HG03159 (cell line): Measurements from ENCODE around the gene DNTT.

Experiments used
- ATAC-seq: cut with Tn5 transposase; IDR thresholded peaks from one replicate; pipeline ENCODE4 v1.9.1; 2021; ENCODE audit warnings: mild to moderate bottlenecking, moderate library complexity; ENCODE audit not compliant: unreplicated experiment

The DNTT gene

DNA sequence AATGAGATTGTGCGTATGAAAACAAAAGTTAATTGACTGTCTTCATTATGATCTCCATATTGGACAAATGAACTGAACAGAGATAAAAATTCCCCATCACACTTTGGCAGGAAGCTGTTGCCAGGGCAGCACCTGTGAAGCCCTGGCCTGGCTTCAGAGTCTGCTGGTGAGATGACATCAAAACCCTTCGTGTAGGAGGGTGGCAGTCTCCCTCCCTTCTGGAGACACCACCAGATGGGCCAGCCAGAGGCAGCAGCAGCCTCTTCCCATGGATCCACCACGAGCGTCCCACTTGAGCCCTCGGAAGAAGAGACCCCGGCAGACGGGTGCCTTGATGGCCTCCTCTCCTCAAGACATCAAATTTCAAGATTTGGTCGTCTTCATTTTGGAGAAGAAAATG lies at the start of gene DNTT:
Gene DNTT, plus strand, starts transcription at position 205 of the 400 bp plus-strand sequence. Its CDS starts 64 bp downstream, at position 269.
- no peak for ATAC-seq

DNA sequence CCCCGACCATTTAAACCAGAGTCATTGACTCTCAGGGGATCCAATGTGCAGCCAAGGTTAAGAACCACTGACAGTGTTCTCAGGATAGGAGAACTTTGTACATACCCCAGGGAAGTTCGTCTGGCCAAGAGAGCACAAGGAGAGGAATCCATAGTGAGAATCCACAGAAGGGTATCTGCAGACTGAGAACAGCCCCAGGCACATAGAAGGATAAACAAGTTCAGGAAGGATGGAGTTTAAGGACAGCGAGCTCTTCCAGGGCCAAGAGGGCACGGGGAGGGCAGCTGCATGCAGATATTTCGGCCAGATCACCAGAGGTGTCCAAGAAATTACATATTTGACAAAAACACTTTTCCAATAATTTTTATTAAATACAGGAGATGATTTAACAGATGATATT lies 49.3 kb upstream of the DNTT start:
- no peak for ATAC-seq

DNA sequence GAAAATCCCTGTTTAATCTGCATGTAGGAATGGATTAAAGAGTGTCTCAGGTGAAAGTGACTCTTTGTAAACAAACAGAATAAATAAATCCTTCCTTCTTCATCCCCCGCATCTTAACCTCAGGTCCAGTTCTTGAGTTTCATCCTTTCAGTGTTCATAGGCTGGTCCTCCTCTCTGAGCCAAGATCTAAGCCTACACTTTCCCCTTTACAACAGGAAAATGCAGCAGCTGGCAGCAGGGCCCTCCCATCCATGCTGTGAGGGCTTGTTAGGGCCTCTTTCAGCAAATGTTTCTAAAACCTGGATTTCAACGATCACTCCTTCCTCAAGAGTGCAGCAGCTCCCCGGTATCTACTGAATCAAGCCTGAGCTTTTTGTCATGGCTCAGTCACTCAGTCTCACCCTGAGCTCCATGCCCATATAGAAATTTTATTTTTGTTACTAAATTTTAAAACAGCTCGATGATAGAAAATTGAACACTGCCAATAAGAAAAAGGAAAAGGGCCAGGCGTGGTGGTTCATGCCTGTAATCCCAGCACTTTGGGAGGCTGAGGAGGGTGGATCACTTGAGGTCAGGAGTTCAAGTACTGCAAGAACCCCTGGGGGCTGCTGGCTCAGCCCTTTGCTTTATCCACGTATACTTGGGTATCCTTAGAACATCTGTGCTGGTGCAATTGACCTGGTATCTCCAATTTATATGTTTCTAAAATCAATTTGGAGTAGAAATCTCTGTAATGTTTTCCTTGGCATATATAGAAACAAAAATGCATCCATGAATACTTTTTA lies 48.5 kb upstream of the DNTT start:
- no peak for ATAC-seq

DNA sequence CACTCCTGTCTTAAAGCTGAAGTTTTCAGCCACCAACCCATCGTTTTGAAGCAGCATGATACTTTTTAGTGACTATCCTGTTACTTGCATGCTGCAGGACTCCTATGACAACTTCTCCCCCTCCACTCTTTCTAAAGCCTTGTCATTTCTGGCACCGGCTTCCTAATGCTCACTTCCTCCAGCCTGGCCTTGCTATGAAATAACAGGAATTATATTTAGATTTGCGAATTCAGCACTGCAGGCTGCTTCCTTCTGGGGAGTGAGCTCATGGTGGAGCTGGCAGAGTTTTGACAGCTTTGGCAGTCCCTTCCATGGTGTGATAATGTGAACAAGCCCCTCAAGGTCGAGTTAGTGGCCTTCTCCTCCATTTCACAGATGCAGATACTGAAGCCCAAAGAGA lies 46.3 kb upstream of the DNTT start:
- ATAC-seq = no peak

DNA sequence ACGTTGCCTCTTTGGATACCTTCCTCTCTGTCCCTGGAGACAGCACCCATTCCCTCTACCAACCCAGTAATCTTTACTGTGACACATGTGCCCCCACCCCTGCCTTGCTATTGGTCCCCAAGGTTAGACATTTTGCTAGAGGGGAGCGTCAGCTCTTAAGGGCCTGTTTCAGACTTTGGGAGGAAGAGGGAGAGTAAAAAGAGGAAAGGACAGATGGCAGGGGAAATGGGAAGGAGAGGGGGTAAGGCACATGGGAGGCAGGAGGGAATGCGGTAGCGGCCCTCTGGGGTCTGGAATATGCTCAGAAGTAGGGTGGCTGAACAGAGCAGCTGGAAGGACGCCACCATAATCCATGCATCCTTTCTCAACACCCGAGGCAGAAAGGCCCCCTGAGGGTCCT lies 45.1 kb upstream of the DNTT start:
- ATAC-seq = no peak

DNA sequence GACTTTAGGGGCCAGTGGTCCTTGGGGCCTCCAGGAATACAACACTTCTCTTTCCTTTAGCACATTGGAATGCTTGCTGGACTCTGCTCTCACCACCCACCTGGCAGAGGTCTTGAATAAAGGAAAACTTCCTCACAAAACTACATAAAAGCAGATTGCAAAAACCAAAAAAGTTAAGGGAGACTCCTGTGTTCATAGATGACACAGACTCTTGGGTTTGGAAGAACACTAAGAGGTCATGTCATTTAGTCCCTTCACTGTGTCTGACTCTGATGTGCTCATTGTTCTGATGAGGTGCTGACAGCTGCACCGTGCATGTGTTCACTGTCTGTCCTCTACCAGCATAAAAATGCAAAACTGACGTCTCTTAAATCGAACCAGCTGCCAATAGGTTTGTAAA lies 44.2 kb upstream of the DNTT start:
- ATAC-seq = no peak

DNA sequence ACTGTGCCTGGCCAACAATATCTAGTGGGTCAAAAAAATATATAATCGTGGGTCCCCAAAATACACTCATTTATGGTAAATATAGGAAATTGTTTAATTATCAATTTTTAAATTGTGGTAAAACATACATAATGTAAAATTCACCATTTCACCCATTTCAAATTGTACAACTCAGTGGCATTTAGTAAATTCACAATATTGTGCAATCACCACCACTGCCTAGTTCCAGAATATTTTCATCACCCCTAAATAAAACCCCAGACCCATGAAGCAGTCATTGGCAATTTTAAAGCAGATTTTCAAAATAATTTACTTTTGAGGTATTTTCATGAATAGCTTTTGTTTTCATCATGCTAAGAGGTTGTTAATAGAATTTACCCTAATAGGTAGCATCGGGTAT lies 43.1 kb upstream of the DNTT start:
- ATAC-seq = no peak

DNA sequence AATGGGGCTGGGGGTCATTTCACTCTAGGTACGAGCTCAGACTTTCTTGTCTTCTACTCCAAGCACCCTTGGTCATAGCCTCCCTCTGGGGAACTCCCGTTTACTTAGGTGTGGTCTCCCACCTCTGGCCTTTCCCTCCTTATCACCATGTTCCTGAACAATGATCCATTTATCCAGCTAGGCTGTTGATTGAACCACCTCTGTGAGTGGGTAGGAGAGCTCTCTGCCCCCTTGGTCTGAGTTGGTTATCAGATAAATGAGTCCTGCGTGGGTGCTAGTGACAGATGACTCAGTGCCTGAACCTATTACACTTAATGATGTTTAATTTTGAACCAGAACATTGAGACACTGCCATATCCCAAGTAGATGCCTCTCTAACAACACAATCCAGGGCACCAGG lies 42.3 kb upstream of the DNTT start:
- no peak for ATAC-seq

DNA sequence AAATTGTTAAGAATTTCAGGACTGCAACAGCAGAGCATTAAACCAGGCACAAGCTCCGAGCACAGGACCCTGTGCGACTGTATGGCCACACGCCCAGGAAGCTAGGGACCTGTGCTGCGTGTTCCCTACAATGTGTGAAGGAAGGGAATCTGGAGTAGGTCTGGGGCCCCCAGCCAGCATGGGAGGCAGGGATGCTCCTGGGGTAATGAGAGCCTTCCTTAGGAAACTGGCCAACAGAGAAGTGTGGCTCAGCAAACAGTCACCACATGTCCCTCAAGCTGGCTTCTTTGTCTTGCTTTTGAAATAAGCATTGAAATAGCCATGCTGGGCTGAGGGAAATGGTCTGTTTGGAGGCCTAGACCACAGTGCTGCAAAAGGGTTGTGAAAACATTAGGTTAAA lies 41.1 kb upstream of the DNTT start:
- ATAC-seq = no peak

DNA sequence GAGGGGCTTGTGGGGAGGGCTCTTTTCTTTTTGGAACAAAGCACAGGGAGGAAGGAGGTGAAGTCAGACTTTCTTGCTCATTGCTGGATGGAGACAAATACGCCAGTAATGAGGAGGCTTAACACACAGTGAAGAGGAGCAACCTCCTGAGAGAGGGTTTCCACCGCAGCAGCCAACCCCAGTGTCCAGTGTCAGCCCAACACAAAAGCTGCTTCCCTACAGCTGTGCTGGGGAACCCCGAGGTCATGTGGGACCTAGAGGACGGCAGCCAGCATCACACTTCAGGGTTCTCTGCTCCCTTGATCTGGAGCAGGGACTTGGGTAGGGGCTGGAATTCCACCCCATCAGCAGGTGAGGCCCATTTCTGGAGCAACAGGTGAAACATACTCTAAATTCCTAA lies 40.6 kb upstream of the DNTT start:
- no peak for ATAC-seq

DNA sequence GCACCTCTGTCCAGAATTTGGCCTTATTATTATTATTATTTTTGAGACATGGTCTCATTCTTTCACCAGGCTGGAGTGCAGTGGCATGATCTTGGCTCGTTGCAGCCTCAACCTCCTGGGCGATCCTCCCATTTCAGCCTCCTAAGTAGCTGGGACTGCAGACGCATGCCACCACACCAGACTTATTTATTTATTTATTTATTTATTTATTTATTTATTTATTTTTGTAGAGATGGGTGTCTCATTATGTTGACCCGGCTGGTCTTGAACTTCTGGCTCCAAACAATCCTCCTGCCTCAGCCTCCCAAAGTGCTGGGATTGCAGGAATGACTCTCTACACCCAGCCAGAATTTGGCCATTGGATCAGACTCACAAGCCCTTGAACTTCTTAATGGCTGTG lies 39.3 kb upstream of the DNTT start:
- ATAC-seq = no peak

DNA sequence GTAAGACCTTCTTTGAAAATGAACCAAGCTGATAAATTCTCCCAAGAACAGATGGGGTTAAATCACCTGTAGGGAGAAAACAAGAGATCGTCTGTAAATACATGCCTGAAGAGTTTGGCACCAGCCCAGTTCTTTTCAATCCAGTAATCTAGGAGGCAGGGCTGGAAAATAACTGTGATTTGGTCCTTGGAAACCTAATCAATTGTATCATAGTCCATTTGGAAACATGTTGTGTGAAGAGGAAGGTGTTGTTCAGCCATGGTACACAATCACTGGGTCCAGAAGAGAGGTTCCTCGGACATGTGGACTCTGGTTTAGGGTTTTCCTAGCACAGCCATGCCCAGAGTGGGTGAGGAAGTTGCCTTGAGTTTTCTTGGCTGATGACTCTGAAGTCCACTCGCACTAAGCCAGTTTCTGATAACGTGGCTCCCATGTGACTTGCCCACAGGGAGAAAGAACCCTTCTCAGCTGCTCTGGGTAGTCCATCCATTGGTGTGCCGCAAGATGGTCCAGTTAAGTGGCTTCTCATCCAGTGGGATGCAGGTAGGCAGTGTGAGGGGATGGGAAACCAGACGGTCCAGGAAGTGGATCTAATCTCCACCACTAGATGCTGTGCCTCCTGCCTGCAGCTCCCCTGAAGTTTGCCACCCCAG lies 38.0 kb upstream of the DNTT start:
- no peak for ATAC-seq

DNA sequence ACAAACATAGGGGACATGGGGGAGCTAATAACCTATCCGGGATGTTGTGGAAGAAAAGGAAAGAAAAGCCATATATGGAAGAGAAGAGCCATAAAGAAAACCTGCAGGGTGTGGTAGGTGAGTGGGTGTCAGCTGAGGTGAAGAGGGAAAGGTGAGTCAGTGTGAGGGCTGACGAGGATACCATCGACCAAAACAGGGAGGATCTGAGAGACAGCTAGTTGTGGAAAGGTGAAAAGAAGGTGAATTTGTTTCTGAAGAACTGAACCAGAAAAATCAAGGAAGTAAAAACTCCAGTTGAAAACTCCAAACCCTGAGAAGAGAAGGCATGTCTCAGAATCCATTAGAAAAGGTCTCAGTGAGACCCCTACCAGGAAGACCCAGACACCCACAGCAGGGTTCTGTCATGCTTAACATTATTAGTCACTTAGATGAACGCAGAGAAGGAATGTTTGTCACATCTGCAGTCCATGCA lies 37.0 kb upstream of the DNTT start:
- ATAC-seq = no peak

DNA sequence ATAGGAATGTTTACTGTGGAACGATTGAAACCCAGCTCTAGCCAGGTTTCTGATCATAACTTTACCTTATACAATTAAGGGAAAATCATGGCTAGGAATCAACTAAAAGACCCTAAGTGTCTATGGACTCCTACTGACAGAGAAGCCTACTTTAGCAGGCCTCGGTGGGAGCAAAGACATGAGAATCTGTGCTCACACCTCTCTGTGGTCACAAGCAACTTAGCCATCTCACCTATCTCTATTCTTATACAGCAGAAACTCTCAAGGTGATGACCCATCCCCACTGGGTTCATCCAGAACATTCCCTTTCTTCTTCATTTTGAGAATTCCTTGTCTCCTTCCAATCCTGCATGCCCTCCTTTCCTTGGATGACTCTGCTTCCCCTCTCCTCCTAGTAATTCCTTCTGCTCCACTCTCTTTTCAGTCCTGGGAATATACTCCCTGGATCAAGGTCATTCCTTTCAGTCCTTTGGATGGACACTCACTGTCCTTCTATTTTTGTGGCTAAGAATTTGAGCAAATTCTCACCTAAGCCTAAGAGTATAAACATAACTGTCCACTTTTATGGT lies 35.8 kb upstream of the DNTT start:
- no peak for ATAC-seq

DNA sequence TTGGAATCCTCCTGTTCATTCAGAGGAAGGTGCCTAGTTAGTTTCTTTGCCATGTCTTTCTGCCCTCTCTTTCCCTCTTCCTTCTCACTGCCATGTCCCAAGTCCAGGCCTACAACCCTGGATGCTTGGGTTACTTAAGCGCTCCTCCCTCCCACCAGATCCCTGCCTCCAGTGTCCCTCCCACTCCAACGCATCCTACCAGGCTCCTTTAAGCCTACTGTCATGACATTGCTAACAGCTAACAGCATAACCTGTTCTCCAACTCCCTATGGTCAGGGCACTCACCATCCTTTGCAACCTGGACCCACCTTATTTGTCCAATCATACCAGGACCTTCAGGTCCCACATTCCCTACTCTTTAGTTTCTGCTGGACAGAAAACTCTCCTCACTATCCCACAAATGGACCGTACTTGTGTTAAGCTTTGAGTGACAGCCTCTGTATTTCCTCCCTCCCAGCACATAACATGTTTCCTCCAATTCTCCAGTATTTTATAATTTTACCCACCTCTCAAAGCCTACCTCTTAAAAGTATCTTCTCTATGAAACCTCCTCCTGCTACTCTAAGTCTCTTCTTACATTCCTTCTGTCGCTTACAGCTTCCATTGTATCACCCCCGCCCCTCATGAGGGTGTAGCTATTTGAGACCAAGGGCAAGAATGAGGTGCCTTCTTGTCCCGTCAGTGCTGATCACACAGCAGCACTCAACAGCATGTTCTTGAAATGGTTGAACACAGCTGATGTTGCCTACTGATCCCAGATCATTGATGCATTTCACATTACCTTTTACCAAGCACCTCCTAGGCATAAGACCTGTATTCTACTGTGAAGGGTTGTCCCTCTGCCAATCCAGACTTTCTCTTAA lies 34.6 kb upstream of the DNTT start:
- ATAC-seq = no peak

DNA sequence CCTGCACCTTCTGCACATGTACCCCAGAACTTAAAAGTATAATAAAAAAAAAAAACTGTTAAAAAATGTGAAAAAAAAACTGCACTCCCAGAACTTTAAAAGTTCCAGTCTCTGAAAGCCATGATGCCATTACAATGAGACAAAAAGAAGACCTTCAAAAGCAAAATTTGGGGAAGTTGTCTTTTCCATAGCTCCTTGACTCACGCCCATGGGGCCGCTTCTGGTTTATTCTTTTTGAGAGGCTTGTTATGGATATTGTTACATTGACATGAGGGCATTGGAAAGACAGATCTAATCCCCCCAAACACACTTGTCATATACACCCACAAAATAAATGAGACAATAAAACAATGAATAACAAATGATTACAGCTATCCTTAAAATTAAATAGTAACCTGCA lies 33.7 kb upstream of the DNTT start:
- no peak for ATAC-seq

DNA sequence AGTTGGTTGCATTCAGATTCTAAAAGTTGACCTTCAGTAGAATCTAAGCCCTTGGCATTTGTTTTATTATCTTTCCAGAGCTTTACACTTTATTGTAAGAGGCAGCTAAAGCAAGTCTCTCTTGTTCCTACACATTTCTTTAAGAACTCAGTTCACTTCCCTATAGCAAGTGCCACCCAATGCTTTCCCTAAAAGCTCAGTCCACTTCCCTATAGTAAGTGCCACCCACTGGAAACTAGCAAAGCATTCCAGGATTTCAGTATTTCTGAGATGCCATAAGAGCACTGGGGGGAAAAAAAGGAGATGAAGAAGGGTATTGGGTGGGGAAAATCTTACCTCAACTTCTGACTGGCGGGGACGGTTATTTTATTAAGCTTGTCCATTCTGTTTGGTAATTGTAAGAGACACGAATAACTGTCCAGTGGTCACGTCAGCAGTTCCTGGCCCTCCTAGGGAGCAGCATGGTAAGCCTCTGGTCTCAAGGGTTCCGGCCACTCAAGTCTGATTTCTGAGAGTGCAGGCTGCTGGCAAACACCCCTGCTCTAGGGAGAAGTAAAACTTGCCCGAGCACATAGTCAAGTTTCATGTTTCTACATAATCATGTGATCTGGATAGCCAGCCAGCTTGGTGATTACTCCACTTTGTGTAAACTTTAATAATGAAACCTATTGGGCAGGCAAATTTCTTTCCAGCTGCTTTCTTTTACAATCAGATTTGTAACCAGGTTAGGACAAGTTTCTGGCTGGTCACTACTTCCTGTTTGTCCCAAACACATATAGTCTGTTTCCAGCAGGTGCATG lies 33.0 kb upstream of the DNTT start, which contains the start of gene BLNK:
Gene BLNK, minus strand, starts transcription at position 554 of the 800 bp plus-strand sequence. Its CDS starts 171 bp downstream, at position 383.
- peak; percentile 80 for ATAC-seq

DNA sequence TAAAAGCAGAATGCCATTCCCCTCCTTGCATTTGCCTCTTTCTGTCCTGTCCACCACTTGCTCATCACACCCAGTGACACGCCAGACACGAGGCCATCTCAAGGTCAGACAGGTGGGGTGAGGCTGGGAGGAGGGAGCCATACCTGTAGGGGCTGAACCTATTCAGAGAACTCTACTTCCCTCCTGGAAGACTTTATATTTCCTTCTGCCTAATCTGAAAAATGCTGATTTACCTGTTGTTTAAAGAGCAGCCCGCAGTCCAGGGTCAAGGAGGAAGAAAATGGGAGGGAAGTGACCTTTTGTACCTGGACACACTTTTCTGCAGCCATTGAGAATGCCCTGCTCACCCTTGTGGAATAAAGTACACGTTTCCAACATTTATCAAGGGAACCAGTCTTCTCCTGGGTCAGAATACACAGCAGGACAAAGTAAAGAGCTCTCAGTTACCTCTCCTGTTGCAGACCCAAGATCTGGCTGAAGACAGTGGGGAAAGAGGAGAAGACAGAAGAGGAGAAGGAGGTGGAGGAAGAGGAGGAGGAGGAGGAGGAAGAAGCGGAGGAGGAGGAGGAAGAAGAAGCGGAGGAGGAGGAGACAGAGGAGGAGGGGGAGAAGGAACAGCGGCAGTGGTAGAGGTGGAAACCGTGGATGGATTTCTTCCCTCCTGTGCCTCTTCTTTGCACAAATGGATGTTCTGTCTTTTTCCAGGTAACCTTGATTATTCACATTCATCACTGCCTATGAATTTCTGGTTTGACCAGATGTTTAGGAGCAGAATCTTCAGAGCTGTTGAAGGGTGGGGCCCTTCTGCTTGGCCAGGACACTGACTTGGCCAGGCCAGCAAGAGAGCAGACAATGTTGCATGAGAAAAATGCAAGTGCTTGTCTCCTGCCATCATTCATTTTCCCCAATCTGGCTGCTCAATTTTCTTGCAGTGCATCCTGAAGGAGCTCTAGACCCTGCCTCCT lies 31.6 kb upstream of the DNTT start:
- ATAC-seq = no peak
